SK-N-DZ (cell line): Measurements from ENCODE around the gene OXLD1.
"Not testable (repeated sequence)": the region's sequence is repeated elsewhere in the genome, so short reads cannot be mapped to it uniquely, and the experiment has no call there.

Source experiments
- DNase-seq: peaks from one replicate; pipeline ENCODE4 v3.0.0-alpha.2; 2015; ENCODE audit warnings: low spot score
- small RNA-seq, 2 experiments: library from RNA; depleted of rRNA; stranded (forward); fragments of <200 nt; gene quantifications; one replicate each; pipeline ENCODE3, GENCODE V24; 2014

OXLD1 gene

GRCh38 chr17:81621494-81622130, 44.8 kb downstream of the OXLD1 start:
- DNase-seq = no peak

- DNase-seq = not testable (repeated sequence)
Measured at GRCh38 chr17:81618307-81618706, 48.1 kb downstream of the OXLD1 start.

DNA sequence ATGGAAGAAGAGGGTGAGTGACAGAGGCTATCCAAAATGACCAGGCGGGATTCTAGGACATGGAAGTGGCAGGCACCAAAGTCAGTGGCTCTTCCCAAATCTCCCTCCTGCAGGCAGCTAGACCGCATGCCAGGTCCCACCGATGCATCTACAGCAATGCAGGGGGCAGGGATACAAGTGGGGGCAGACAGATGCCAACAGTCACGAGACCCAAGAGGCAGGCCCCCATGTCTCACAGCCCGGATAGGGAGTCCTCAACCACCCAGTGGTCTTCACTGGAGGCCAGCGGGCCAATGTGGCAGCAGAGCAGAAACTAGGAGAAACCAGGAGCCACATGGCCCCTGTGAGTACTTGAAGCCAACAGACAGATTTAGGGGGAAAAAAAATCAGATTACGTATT, 49.5 kb downstream of the OXLD1 start:
- no peak for DNase-seq

GRCh38 chr17:81615401-81615930, 50.9 kb downstream of the OXLD1 start:
- DNase-seq = no peak

Small RNAs within 50 kb of the gene (small RNA-seq; reads per million reads assigned to genes)
- gene MIR6786 = 0 reads per million in 2 experiments
